GM10266 (cell line): ENCODE results near the gene OR6C74.

Source experiments
- DNase-seq: peaks from one replicate; pipeline ENCODE4 v3.0.0; 2012; ENCODE audit errors: extremely low spot score
- TF ChIP-seq, protein P1 (sequence below): IDR thresholded peaks from 2 replicates; pipeline ENCODE4 v1.5.1; 2012; ENCODE audit warnings: mild to moderate bottlenecking, low read depth; ENCODE audit not compliant: control insufficient read depth, insufficient read depth; ENCODE audit errors: missing control alignments

Gene OR6C74

DNA sequence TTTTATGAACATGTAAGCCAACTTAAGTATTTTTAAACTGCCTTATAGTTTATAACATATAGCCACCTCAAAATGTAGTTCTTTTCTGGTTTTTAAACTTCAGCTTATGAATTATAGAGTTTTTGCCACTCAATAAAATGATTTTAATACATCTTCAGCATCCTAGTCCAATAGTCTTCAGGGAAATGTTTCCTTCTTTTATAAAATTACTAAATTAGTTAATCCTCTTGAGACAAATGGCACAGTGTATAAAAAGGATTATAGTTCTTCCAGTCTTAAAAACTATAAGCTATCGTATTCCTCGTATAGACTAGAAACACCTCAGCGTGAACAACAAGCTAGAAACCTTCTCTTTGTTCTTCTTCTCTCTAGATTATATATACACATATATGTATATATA is at the start of gene OR6C74:
Gene OR6C74, plus strand, starts transcription at position 301 of the 400 bp plus-strand sequence. CDS start 2,679 bp downstream, outside the sequence.
- DNase-seq, result no peak
- TF ChIP-seq, protein P1, sequence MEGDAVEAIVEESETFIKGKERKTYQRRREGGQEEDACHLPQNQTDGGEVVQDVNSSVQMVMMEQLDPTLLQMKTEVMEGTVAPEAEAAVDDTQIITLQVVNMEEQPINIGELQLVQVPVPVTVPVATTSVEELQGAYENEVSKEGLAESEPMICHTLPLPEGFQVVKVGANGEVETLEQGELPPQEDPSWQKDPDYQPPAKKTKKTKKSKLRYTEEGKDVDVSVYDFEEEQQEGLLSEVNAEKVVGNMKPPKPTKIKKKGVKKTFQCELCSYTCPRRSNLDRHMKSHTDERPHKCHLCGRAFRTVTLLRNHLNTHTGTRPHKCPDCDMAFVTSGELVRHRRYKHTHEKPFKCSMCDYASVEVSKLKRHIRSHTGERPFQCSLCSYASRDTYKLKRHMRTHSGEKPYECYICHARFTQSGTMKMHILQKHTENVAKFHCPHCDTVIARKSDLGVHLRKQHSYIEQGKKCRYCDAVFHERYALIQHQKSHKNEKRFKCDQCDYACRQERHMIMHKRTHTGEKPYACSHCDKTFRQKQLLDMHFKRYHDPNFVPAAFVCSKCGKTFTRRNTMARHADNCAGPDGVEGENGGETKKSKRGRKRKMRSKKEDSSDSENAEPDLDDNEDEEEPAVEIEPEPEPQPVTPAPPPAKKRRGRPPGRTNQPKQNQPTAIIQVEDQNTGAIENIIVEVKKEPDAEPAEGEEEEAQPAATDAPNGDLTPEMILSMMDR, result no peak

DNA sequence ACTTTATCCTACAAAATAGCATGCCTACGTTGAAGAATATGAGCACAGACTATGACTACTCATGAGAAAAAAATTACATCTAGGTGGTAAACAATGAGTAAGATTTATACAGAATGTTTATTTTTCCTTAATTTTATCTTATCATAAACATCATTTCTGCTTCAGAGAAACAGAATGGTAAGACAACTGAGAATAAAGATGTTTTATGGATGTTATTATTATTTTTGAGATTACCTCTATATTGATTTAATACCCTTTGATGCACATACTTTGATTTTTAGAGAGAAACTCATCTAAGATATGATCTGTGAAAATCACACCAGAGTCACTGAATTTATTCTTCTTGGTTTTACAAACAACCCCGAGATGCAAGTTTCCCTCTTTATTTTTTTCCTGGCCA is 23.7 kb upstream of the OR6C74 start, which contains the start of gene OR10A7:
Gene OR10A7, plus strand, starts transcription at position 301 of the 400 bp plus-strand sequence. Its CDS starts 0 bp downstream, at position 301.
- TF ChIP-seq, protein P1, result no peak
- no peak for DNase-seq

DNA sequence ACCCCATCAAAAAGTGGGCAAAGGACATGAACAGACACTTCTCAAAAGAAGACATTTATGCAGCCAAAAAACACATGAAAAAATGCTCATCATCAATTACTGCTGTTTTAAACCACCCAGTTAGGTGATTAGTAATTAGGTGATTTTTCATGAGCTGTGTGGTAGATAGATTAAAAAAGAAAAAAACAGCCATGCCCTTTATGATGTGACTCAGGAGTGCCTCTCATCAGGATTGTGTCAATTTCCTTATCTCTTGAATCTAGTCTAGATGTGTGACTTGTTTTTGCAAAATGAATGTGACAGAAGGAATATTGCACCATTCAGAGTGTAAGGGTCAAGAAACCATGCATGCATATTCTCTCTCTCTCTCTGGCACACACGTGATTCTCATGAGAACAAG is 17.9 kb upstream of the OR6C74 start:
- DNase-seq, result no peak
- TF ChIP-seq, protein P1, result no peak

DNA sequence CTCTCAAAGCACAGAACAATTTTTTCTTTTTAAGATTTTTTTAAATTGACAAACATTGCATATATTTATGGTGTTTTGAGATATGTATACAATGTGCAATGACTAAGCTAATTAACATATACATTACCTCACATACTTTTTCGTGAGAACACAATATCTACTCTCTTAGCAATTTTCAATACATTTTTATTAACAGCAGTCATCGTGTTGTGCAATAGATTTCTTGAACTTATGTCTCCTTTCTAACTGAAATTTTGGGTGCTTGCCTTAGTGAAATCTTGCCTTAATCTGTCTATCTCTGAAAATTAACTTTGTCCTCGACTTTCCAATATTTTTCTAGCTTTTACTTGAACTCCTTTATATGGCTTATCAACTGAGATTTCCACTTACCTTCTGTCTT is 16.8 kb upstream of the OR6C74 start:
- no peak for DNase-seq
- TF ChIP-seq, protein P1, result no peak

DNA sequence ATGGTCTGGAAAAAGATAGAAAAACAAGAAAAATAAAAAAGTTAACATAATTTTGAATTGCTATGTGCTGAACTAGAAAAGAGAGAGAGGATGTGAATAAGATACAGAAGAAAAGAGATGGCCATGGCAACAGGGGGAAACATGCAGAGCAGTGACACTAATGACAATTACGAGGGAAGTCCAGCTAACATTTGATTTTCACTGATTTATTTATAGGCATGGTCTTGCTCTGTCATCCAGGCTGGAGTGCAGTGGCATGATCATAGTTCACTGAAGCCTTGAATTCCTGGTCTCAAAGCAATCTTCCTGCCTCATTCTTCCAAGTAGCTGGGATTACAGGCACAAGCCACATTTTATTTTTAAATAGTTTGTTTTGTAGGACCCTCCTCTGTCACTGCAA is 1.8 kb downstream of the OR6C74 start:
- DNase-seq, result no peak
- TF ChIP-seq, protein P1, result no peak

DNA sequence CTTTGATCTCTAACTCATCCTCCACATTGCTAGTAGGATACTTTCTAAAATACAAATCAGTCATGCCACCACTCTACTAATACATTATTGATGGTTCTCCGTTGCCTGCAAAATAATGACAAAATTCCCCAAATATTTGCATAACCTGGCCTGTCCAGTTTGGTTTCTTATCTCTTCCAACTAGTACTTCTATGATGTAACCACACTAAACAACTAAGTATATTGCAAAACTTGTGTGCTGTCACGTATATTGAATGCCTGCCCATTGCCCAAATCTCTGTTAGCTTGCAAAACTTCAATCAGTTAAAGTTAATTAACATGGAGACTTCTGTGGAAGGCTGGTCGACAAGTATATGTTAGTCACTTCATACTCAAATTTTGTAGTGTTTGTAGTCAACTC is 6.5 kb downstream of the OR6C74 start:
- TF ChIP-seq, protein P1, result no peak
- DNase-seq, result no peak

DNA sequence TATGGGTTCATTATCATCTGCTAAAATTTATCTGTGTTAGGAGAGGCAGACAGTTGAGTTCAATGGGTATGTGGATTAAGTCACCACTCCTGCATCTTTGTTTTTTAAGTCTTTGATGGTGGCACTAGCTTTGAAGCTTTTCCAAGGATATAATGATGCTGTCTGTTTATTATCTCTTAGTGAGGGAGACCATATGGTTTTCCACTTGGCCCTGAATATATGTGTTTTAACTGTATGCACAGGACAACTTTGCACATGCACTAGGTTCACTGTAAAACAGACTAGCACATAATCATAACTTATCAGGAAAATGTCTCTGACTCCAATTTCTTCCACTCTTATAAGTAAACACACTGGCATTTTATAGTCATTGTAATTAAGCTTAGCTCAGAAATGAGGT is 8.9 kb downstream of the OR6C74 start:
- DNase-seq, result no peak
- TF ChIP-seq, protein P1, result no peak
